Sigmoid colon (tissue), 7 donors: ENCODE results near the gene ARSB. TPM values are rescaled to one million over a fixed set of nuclear protein-coding genes. Genes with fewer than 3 reads are reported as not detected.

Experiments
- DNase-seq: peaks from one replicate; pipeline ENCODE4 v3.0.0-alpha.2; 2019
- H3K27ac ChIP-seq, 4 donors: fragments of 200-600 bp; sonication (generic); one replicate each; pipeline ENCODE4 v1.5.1; 2016 to 2019; ENCODE audit warnings: mild to moderate bottlenecking in 1 of 4
- H3K27me3 ChIP-seq, 3 donors: fragments of 200-600 bp; sonication (generic); one replicate each; pipeline ENCODE4 v1.5.1; 2019; ENCODE audit warnings: mild to moderate bottlenecking in 1 of 3
- H3K36me3 ChIP-seq, 4 donors: fragments of 200-600 bp; sonication (generic); one replicate each; pipeline ENCODE4 v1.5.1; 2016 to 2019
- H3K4me1 ChIP-seq, 4 donors: fragments of 200-600 bp; sonication (generic); one replicate each; pipeline ENCODE4 v1.5.1; 2017 to 2019
- H3K4me3 ChIP-seq, 4 donors: fragments of 200-600 bp; sonication (generic); one replicate each; pipeline ENCODE4 v1.5.1; 2017 to 2019; ENCODE audit warnings: mild to moderate bottlenecking in 2 of 4, moderate library complexity in 1 of 4
- H3K9me3 ChIP-seq, 4 donors: fragments of 200-600 bp in 3 of 4; sonication (generic) in 3 of 4; one replicate each; pipeline versions ENCODE4 v1.5.1 to v1.6.1; 2013 to 2019
- EP300 ChIP-seq, 4 donors: sonication (generic); formaldehyde crosslinking; IDR thresholded peaks; one replicate each; pipeline ENCODE4 v1.6.1; 2017; ENCODE audit warnings: antibody characterized with exemption in 4 of 4
- POLR2A ChIP-seq, 2 donors: fragments of 450-650 bp; IDR thresholded peaks; one replicate each; pipeline ENCODE4 v1.6.1; 2016; ENCODE audit warnings: antibody characterized with exemption in 2 of 2, mild to moderate bottlenecking in 2 of 2, moderate library complexity in 2 of 2
- POLR2AphosphoS5 ChIP-seq, 4 donors: sonication (generic); formaldehyde crosslinking; IDR thresholded peaks; one replicate each; pipeline ENCODE4 v1.6.1; 2017; ENCODE audit warnings: antibody characterized with exemption in 4 of 4
- WGBS, 2 donors: extraction: QIAGEN DNeasy Blood & Tissue Kit; methylation state at CpG; one replicate each; pipeline ENCODE4 v1.1.7; 2013; 5-methylcytosine and 5-hydroxymethylcytosine counted together
- intact Hi-C: fragments of 100-400 bp; cut with DNase I; formaldehyde crosslinking; loops from one replicate; pipeline ENCODE4 v1.15.1; 2023
- polyA plus RNA-seq, 3 donors: library from polyadenylated mRNA; stranded (reverse); fragments of 200-250 nt; gene quantifications; one replicate each; pipeline ENCODE4 v1.2.3, GENCODE V29; 2013
- total RNA-seq, 4 donors: library from RNA; depleted of rRNA; stranded (reverse); fragments of >200 nt; gene quantifications; one replicate each; pipeline ENCODE4 v1.1.0, GENCODE V29; 2016
- TF ChIP-seq, protein P1 (sequence below), 4 experiments: fragments of 450-650 bp in 3 of 4; fragments of 200-600 bp in 1 of 4; IDR thresholded peaks; one replicate each; pipeline ENCODE4 v1.5.1; 2016 to 2019; ENCODE audit warnings: antibody characterized with exemption in 4 of 4, mild to moderate bottlenecking in 3 of 4, moderate library complexity in 2 of 4
- donor health status: healthy with polysubstance abuse.
- donor health status: Bipolar disorder and iron deficiency.
- donor health status: healthy.

Gene ARSB
- total and polyA plus RNA-seq, 7 donors = 1.2 to 22.2 (median 8.6) TPM

DNA sequence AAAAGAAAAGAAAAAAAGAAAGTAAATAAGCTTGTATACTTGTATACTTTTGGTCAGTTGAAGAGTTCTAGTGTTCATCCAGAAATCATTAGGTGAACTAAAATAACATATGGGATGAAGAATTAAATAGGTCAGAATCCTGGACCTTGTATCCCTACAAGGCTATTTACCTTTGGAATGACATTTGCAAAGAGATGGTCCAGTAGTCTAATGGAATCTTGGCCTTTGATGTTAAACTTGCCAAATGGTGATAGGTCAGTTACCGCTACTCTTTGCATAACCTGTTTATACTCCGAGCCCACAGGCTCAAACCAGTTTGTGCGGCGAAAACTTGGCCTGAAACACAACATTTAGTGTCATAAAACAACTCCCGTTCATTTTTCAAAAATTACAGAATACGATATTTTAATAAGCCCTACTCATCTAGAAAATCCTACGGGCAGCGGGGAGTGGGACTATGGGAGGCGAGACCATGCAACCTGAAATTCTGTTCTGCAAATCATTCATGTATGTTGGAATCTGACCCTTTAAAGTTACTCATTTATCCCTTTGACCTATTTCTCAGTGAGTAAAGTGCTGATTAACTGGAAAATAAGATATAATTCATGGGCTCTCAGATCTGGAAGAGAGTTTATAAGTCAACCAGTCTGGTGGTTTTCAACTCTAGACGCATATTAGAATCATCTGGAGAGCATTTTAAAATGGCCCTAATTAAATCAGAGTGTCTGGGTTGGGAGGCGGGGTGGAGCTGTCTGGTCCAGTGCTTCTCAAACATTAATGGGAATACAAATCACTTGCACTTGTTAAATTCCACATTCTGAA is 45.8 kb upstream of the ARSB start:
- DNase-seq = no peak
- 87 to 91% methylated on average over 11 of the region's 11 CpGs for WGBS, 2 donors
- TF ChIP-seq EP300 (IDR thresholded peaks at IDR 0.05) (no peak), POLR2A (IDR thresholded peaks at IDR 0.05) (no peak), POLR2AphosphoS5 (IDR thresholded peaks at IDR 0.05) (no peak)
- TF ChIP-seq, protein P1, sequence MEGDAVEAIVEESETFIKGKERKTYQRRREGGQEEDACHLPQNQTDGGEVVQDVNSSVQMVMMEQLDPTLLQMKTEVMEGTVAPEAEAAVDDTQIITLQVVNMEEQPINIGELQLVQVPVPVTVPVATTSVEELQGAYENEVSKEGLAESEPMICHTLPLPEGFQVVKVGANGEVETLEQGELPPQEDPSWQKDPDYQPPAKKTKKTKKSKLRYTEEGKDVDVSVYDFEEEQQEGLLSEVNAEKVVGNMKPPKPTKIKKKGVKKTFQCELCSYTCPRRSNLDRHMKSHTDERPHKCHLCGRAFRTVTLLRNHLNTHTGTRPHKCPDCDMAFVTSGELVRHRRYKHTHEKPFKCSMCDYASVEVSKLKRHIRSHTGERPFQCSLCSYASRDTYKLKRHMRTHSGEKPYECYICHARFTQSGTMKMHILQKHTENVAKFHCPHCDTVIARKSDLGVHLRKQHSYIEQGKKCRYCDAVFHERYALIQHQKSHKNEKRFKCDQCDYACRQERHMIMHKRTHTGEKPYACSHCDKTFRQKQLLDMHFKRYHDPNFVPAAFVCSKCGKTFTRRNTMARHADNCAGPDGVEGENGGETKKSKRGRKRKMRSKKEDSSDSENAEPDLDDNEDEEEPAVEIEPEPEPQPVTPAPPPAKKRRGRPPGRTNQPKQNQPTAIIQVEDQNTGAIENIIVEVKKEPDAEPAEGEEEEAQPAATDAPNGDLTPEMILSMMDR (IDR thresholded peaks at IDR 0.05) = no peak
- no peaks in the 10 kb centered on the region for H3K27me3 ChIP-seq
- no peaks in the 10 kb centered on the region for H3K9me3 ChIP-seq
- H3K36me3 ChIP-seq = no peaks in the 10 kb centered on the region
- no peaks in the 10 kb centered on the region for H3K4me1 ChIP-seq
- no peak overlapping the region for H3K27ac ChIP-seq
- intact Hi-C loops = no loop called here
- H3K4me3 ChIP-seq = no peak overlapping the region

DNA sequence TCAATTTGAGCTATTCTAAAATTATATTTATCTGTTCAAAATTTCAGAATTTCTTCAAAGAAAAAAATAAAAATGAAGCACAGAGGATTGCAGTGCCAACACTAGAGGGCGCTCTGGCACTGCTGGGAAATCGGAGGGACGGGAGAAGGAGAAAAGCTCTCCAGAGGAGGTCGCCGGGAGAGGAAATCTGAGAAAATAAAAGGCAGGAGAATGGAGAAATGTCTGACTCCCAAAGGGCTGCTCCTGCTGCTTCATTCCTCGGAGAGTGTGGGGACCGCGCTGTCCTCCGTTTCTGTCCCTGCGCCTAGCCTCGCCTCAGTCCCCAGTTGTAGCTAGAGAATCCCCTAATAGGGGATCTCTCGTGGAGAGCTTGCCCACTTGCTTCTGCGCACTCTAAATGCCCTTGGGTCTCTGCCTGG is 40.0 kb upstream of the ARSB start:
- peaks cover 0 to 41% (median 23%) of the 10 kb centered on the region in 4 donors for H3K4me1 ChIP-seq
- no peaks in the 10 kb centered on the region for H3K9me3 ChIP-seq
- 10 to 12% methylated on average over 13 of the region's 13 CpGs for WGBS, 2 donors
- TF ChIP-seq POLR2AphosphoS5 (IDR thresholded peaks at IDR 0.05) = no peak
- TF ChIP-seq, protein P1 (IDR thresholded peaks at IDR 0.05) = peak; percentile 88 to 95 (median 91)
- H3K27me3 ChIP-seq = no peaks in the 10 kb centered on the region
- H3K4me3 ChIP-seq = peak overlapping the region in 3 of 4 donors; percentile 36 to 45 (median 40)
- intact Hi-C loops = loop anchor here (1.0 kb wide), 1 partner anchor 108 kb away; no protein-coding TSS in a partner anchor
- H3K36me3 ChIP-seq = no peaks in the 10 kb centered on the region
- DNase-seq = peak; percentile 76
- H3K27ac ChIP-seq = peak overlapping the region in 3 of 4 donors; percentile 63 to 78 (median 63)

- no peak for TF ChIP-seq POLR2A (IDR thresholded peaks at IDR 0.05)
- TF ChIP-seq, protein P1 (IDR thresholded peaks at IDR 0.05) = no peak
- no peak for TF ChIP-seq POLR2AphosphoS5 (IDR thresholded peaks at IDR 0.05)
- TF ChIP-seq EP300 (IDR thresholded peaks at IDR 0.05) = no peak
- DNase-seq = no peak
- 91 to 96% methylated on average over 1 of the region's 1 CpG for WGBS, 2 donors
- Histone ChIP-seq H3K4me3 (no peak overlapping the region), H3K9me3 (no peaks in the 10 kb centered on the region), H3K4me1 (peaks cover 0 to 41% (median 23%) of the 10 kb centered on the region in 4 donors), H3K36me3 (no peaks in the 10 kb centered on the region), H3K27me3 (no peaks in the 10 kb centered on the region), H3K27ac (peak overlapping the region in 3 of 4 donors; percentile 63 to 78 (median 63))
- intact Hi-C loops = loop anchor here (5.0 kb wide), 2 partner anchors 213 to 1058 kb away; partner anchors contain the start of gene JMY
Observed at GRCh38 chr5:79023947-79024346, 38.8 kb upstream of the ARSB start.

DNA sequence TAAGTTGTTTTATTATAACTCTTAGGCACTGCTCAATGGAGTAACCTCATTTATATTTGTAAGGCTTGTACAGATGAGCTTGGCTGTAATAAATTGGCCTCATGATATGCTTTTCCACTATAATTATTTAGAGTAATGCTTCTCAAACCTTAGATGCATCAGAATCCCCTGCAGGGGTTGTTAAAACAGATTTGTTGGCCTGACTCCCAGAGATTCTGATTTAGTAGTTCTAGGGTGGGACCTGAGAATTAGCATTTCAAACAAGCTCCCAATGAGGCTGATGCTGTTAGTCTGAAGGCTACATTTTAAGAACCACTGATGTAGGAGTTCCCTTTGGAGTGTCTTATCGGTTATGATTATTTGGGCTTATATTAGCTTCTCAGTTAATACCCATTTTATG is 38.2 kb upstream of the ARSB start:
- Histone ChIP-seq H3K27me3 (no peaks in the 10 kb centered on the region), H3K4me3 (no peak overlapping the region), H3K4me1 (peaks cover 0 to 41% (median 23%) of the 10 kb centered on the region in 4 donors), H3K36me3 (no peaks in the 10 kb centered on the region), H3K9me3 (no peaks in the 10 kb centered on the region), H3K27ac (peak overlapping the region in 2 of 4 donors; percentile 63 to 78)
- no peak for TF ChIP-seq EP300 (IDR thresholded peaks at IDR 0.05)
- TF ChIP-seq, protein P1 (IDR thresholded peaks at IDR 0.05) = no peak
- 94% methylated on average over 1 of the region's 1 CpG for WGBS, 2 donors
- intact Hi-C loops = loop anchor here (5.0 kb wide), 2 partner anchors 214 to 1059 kb away; partner anchors contain the start of gene JMY
- DNase-seq = no peak
